ENCODE measurements around the gene YJU2. TPM values are rescaled to one million over a fixed set of nuclear protein-coding genes. Genes with fewer than 3 reads are reported as not detected.

YJU2 gene
- total RNA-seq (10 to 100 TPM; 28.4 to 37.4 (median 35.2) TPM), total RNA-seq (26.8 to 68.7 (median 38.0) reads per million in 29 experiments)
- total RNA-seq (2013) = 25.5 TPM

GRCh38 chr19:4246767-4247593 lies at the start of gene YJU2:
Gene YJU2 (plus strand): TSS chr19:4247080. CDS start chr19:4247147, 67 bp downstream.
- Histone ChIP-seq H3K4me1 (ENCODE audit: control insufficient read depth in 1 of 2, extremely low read depth in 1 of 2, insufficient read depth in 2 of 2, low read length in 2 of 2) (peaks cover 3 to 21% of the 10 kb centered on the region in 2 experiments), H3K27ac (ENCODE audit: low read length) (peak within 1 kb of the TSS; percentile 100), H3K9me3 (no peaks in the 10 kb centered on the region), H3K4me3 (ENCODE audit: control insufficient read depth in 1 of 2, extremely low read depth in 1 of 2, low read length in 1 of 2) (peak within 1 kb of the TSS; percentile 90 to 92), H3K36me3 (ENCODE audit: control insufficient read depth in 2 of 2, extremely low read depth in 1 of 2, insufficient read depth in 1 of 2, low read length in 1 of 2) (peaks cover 12 to 35% of the 10 kb centered on the region in 2 donors), H3K27me3 (replicated peaks in 1 of 2; ENCODE audit: control insufficient read depth in 2 of 2, extremely low read depth in 1 of 2, insufficient read depth in 2 of 2, low read length in 1 of 2) (no peaks in the 10 kb centered on the region)
- DNase-seq (peak; percentile 92 to 100 (median 99)), ATAC-seq (replicated peaks in 1 of 4) (peak; percentile 93 to 96 (median 95))
- H3K36me3 Mint-ChIP-seq = peaks cover 26% of the 10 kb centered on the region
- H3K9me3 Mint-ChIP-seq = peaks cover 0 to 3% (median 2%) of the 10 kb centered on the region in 3 donors
- CTCF ChIA-PET = interaction anchor here (0.5 to 1.1 kb wide), 9 partner anchors 15 to 353 kb away, joined by 3 to 5 read pairs (median 4); partner anchors contain the start of genes CHAF1A (in 1 of the 2) and SH3GL1 (in 1 of the 2)
- peak within 1 kb of the TSS; percentile 90 to 91 (median 90) for H3K4me3 Mint-ChIP-seq
- no peaks in the 10 kb centered on the region for H3K27me3 Mint-ChIP-seq
- POLR2A ChIA-PET = interaction anchor here (0.6 to 1.3 kb wide), 4 partner anchors 96 to 259 kb away, joined by 3 to 6 read pairs (median 4); partner anchors contain the start of genes HDGFL2 (in 1 of the 2) and MPND (in 1 of the 2)
- peaks cover 23 to 26% (median 25%) of the 10 kb centered on the region in 3 donors for H3K4me1 Mint-ChIP-seq
- WGBS (ENCODE audit: insufficient coverage) = 0% methylated on average over 4 of the region's 45 CpGs
- peak within 1 kb of the TSS; percentile 97 to 98 for H3K27ac Mint-ChIP-seq

- H3K27me3 Mint-ChIP-seq = peaks cover 40 to 59% of the 10 kb centered on the region in 2 donors
- ChIA-PET CTCF (no interaction called here), POLR2A (no interaction called here)
- H3K36me3 Mint-ChIP-seq = no peaks in the 10 kb centered on the region
- ATAC-seq (replicated peaks in 1 of 4) = no peak
- H3K4me3 Mint-ChIP-seq = peak overlapping the region in 1 of 3 donors; percentile 16
- H3K27ac Mint-ChIP-seq = peak overlapping the region in 1 of 2 donors; percentile 27
- H3K9me3 Mint-ChIP-seq = no peaks in the 10 kb centered on the region
- no peak overlapping the region for H3K27ac ChIP-seq (ENCODE audit: low read length)
- DNase-seq = no peak
- peaks cover 3 to 65% of the 10 kb centered on the region in 2 experiments for H3K27me3 ChIP-seq (replicated peaks in 1 of 2; ENCODE audit: control insufficient read depth in 2 of 2, extremely low read depth in 1 of 2, insufficient read depth in 2 of 2, low read length in 1 of 2)
- no peaks in the 10 kb centered on the region for H3K4me1 ChIP-seq (ENCODE audit: control insufficient read depth in 1 of 2, extremely low read depth in 1 of 2, insufficient read depth in 2 of 2, low read length in 2 of 2)
- 74% methylated on average over 5 of the region's 5 CpGs for WGBS (ENCODE audit: insufficient coverage)
- no peaks in the 10 kb centered on the region for H3K9me3 ChIP-seq
- H3K36me3 ChIP-seq (ENCODE audit: control insufficient read depth in 2 of 2, extremely low read depth in 1 of 2, insufficient read depth in 1 of 2, low read length in 1 of 2) = no peaks in the 10 kb centered on the region
- peaks cover 6 to 13% (median 10%) of the 10 kb centered on the region in 3 donors for H3K4me1 Mint-ChIP-seq
- no peak overlapping the region for H3K4me3 ChIP-seq (ENCODE audit: control insufficient read depth in 1 of 2, extremely low read depth in 1 of 2, low read length in 1 of 2)
These were observed 49.7 kb upstream of the YJU2 start for GRCh38 chr19:4197228-4197624.

- peaks cover 3 to 64% of the 10 kb centered on the region in 2 experiments for H3K27me3 ChIP-seq (replicated peaks in 1 of 2; ENCODE audit: control insufficient read depth in 2 of 2, extremely low read depth in 1 of 2, insufficient read depth in 2 of 2, low read length in 1 of 2)
- CTCF ChIA-PET = no interaction called here
- Mint-ChIP-seq H3K27ac (peak overlapping the region in 1 of 2 donors; percentile 27), H3K27me3 (peaks cover 40 to 59% of the 10 kb centered on the region in 2 donors), H3K36me3 (no peaks in the 10 kb centered on the region), H3K4me1 (peaks cover 6 to 13% (median 10%) of the 10 kb centered on the region in 3 donors), H3K9me3 (no peaks in the 10 kb centered on the region), H3K4me3 (peak overlapping the region in 1 of 3 donors; percentile 16)
- H3K36me3 ChIP-seq (ENCODE audit: control insufficient read depth in 2 of 2, extremely low read depth in 1 of 2, insufficient read depth in 1 of 2, low read length in 1 of 2) = no peaks in the 10 kb centered on the region
- no peak overlapping the region for H3K27ac ChIP-seq (ENCODE audit: low read length)
- POLR2A ChIA-PET = no interaction called here
- H3K4me3 ChIP-seq (ENCODE audit: control insufficient read depth in 1 of 2, extremely low read depth in 1 of 2, low read length in 1 of 2) = no peak overlapping the region
- H3K4me1 ChIP-seq (ENCODE audit: control insufficient read depth in 1 of 2, extremely low read depth in 1 of 2, insufficient read depth in 2 of 2, low read length in 2 of 2) = no peaks in the 10 kb centered on the region
- H3K9me3 ChIP-seq = no peaks in the 10 kb centered on the region
- DNase-seq = no peak
- WGBS (ENCODE audit: insufficient coverage) = 28% methylated on average over 39 of the region's 70 CpGs
- ATAC-seq (replicated peaks in 1 of 4) = no peak
These were observed 49.0 kb upstream of the YJU2 start for GRCh38 chr19:4197625-4198466.

- no peak for ATAC-seq (replicated peaks in 1 of 4)
- POLR2A ChIA-PET = no interaction called here
- peak overlapping the region in 1 of 2 donors; percentile 53 for H3K27ac Mint-ChIP-seq
These were observed 48.3 kb upstream of the YJU2 start for GRCh38 chr19:4198467-4199126.

GRCh38 chr19:4199699-4200293 lies 47.1 kb upstream of the YJU2 start:
- DNase-seq = no peak
- ChIA-PET POLR2A (interaction anchor here in 1 of 2 donors (0.5 kb wide), 1 partner anchor 12 kb away, joined by 8 read pairs; no protein-coding TSS in a partner anchor), CTCF (no interaction called here)
- Histone ChIP-seq H3K36me3 (ENCODE audit: control insufficient read depth in 2 of 2, extremely low read depth in 1 of 2, insufficient read depth in 1 of 2, low read length in 1 of 2) (no peaks in the 10 kb centered on the region), H3K27me3 (replicated peaks in 1 of 2; ENCODE audit: control insufficient read depth in 2 of 2, extremely low read depth in 1 of 2, insufficient read depth in 2 of 2, low read length in 1 of 2) (peaks cover 3 to 53% of the 10 kb centered on the region in 2 experiments), H3K4me3 (ENCODE audit: control insufficient read depth in 1 of 2, extremely low read depth in 1 of 2, low read length in 1 of 2) (no peak overlapping the region), H3K9me3 (no peaks in the 10 kb centered on the region), H3K4me1 (ENCODE audit: control insufficient read depth in 1 of 2, extremely low read depth in 1 of 2, insufficient read depth in 2 of 2, low read length in 2 of 2) (peaks cover 0 to 3% of the 10 kb centered on the region in 2 experiments), H3K27ac (ENCODE audit: low read length) (no peak overlapping the region)
- Mint-ChIP-seq H3K4me1 (peaks cover 8 to 17% (median 10%) of the 10 kb centered on the region in 3 donors), H3K27ac (no peak overlapping the region), H3K36me3 (no peaks in the 10 kb centered on the region), H3K27me3 (peaks cover 33 to 44% of the 10 kb centered on the region in 2 donors), H3K4me3 (no peak overlapping the region), H3K9me3 (no peaks in the 10 kb centered on the region)
- WGBS (ENCODE audit: insufficient coverage) = 82% methylated on average over 33 of the region's 33 CpGs
- no peak for ATAC-seq (replicated peaks in 1 of 4)

More at GRCh38 chr19:4198467-4199126, 48.3 kb upstream of the YJU2 start:
- Histone ChIP-seq H3K4me3 (ENCODE audit: control insufficient read depth in 1 of 2, extremely low read depth in 1 of 2, low read length in 1 of 2) (no peak overlapping the region), H3K4me1 (ENCODE audit: control insufficient read depth in 1 of 2, extremely low read depth in 1 of 2, insufficient read depth in 2 of 2, low read length in 2 of 2) (no peaks in the 10 kb centered on the region), H3K9me3 (no peaks in the 10 kb centered on the region), H3K27me3 (replicated peaks in 1 of 2; ENCODE audit: control insufficient read depth in 2 of 2, extremely low read depth in 1 of 2, insufficient read depth in 2 of 2, low read length in 1 of 2) (peaks cover 3 to 60% of the 10 kb centered on the region in 2 experiments), H3K36me3 (ENCODE audit: control insufficient read depth in 2 of 2, extremely low read depth in 1 of 2, insufficient read depth in 1 of 2, low read length in 1 of 2) (no peaks in the 10 kb centered on the region), H3K27ac (ENCODE audit: low read length) (no peak overlapping the region)
- peaks cover 40 to 53% of the 10 kb centered on the region in 2 donors for H3K27me3 Mint-ChIP-seq
- H3K4me1 Mint-ChIP-seq = peaks cover 6 to 13% (median 10%) of the 10 kb centered on the region in 3 donors
- H3K36me3 Mint-ChIP-seq = no peaks in the 10 kb centered on the region
- peak overlapping the region in 1 of 3 donors; percentile 21 for H3K4me3 Mint-ChIP-seq
- DNase-seq = no peak
- 26% methylated on average over 9 of the region's 28 CpGs for WGBS (ENCODE audit: insufficient coverage)
- CTCF ChIA-PET = no interaction called here
- no peaks in the 10 kb centered on the region for H3K9me3 Mint-ChIP-seq
